Astrocyte (in vitro differentiated cells and primary cell): ENCODE results near the gene DHRS3. TPM values are rescaled to one million over a fixed set of nuclear protein-coding genes. Genes with fewer than 3 reads are reported as not detected.

ENCODE experiments used
- DNase-seq: peaks from one replicate; pipeline ENCODE4 v3.0.0-alpha.2; 2010; ENCODE audit warnings: low read depth
- FAIRE-seq: peaks from 2 replicates; lab custom pipeline; 2011; peaks lifted over from hg19 to GRCh38; lab: Jason Lieb, UNC
- H2AFZ ChIP-seq: 2 replicates; pipeline ENCODE4 v1.6.0; 2012; ENCODE audit warnings: low read depth, low read length, inconsistent platforms
- H3K27ac ChIP-seq: 2 replicates; pipeline ENCODE4 v1.5.1; 2011; ENCODE audit warnings: low read depth, low read length, inconsistent platforms
- H3K27me3 ChIP-seq: 2 replicates; pipeline ENCODE4 v1.6.0; 2011; ENCODE audit warnings: low read length, inconsistent platforms; ENCODE audit not compliant: insufficient read depth
- H3K36me3 ChIP-seq: 2 replicates; pipeline ENCODE4 v1.5.1; 2011; ENCODE audit warnings: low read length, inconsistent platforms; ENCODE audit not compliant: insufficient read depth
- H3K4me1 ChIP-seq: 2 replicates; pipeline ENCODE4 v1.5.1; 2011; ENCODE audit warnings: low read length, inconsistent platforms; ENCODE audit not compliant: insufficient read depth
- H3K4me2 ChIP-seq: 2 replicates; pipeline ENCODE4 v1.6.0; 2012; ENCODE audit warnings: low read length, inconsistent platforms
- H3K4me3 ChIP-seq: 2 replicates; pipeline ENCODE4 v1.5.1; 2011; ENCODE audit warnings: low read depth, mild to moderate bottlenecking, low read length, inconsistent platforms; ENCODE audit not compliant: insufficient read depth
- H3K79me2 ChIP-seq: 2 replicates; pipeline ENCODE4 v1.6.0; 2012; ENCODE audit warnings: mild to moderate bottlenecking, low read length, inconsistent platforms; ENCODE audit not compliant: insufficient read depth
- H3K9ac ChIP-seq: 2 replicates; pipeline ENCODE4 v1.6.0; 2012; ENCODE audit warnings: mild to moderate bottlenecking, low read length, inconsistent platforms
- H3K9me3 ChIP-seq: 2 replicates; pipeline ENCODE4 v1.5.1; 2012; ENCODE audit warnings: low read depth, mild to moderate bottlenecking, low read length, inconsistent platforms; ENCODE audit not compliant: insufficient read depth
- H4K20me1 ChIP-seq: 2 replicates; pipeline ENCODE4 v1.6.0; 2012; ENCODE audit warnings: low read length, inconsistent platforms; ENCODE audit not compliant: insufficient read depth
- H3K27ac Mint-ChIP-seq: one replicate; pipeline ENCODE4 v1.8.0; 2021; ENCODE audit warnings: mild to moderate bottlenecking, mixed read lengths; ENCODE audit not compliant: unreplicated experiment
- H3K27me3 Mint-ChIP-seq: one replicate; pipeline ENCODE4 v1.8.0; 2021; ENCODE audit warnings: low read depth, mixed read lengths; ENCODE audit not compliant: unreplicated experiment
- H3K36me3 Mint-ChIP-seq: one replicate; pipeline ENCODE4 v1.8.0; 2021; ENCODE audit warnings: low read depth, mixed read lengths; ENCODE audit not compliant: unreplicated experiment
- H3K4me1 Mint-ChIP-seq: one replicate; pipeline ENCODE4 v1.8.0; 2021; ENCODE audit warnings: low read depth, mixed read lengths; ENCODE audit not compliant: unreplicated experiment
- H3K4me3 Mint-ChIP-seq: one replicate; pipeline ENCODE4 v1.8.0; 2021; ENCODE audit warnings: mild to moderate bottlenecking, moderate library complexity, mixed read lengths; ENCODE audit not compliant: unreplicated experiment
- H3K9me3 Mint-ChIP-seq: one replicate; pipeline ENCODE4 v1.8.0; 2021; ENCODE audit warnings: mild to moderate bottlenecking, mixed read lengths; ENCODE audit not compliant: unreplicated experiment
- EZH2 ChIP-seq: IDR thresholded peaks from 2 replicates; pipeline ENCODE4 v1.6.1; 2012; ENCODE audit warnings: mild to moderate bottlenecking, low read length, inconsistent platforms; ENCODE audit not compliant: insufficient read depth
- total RNA-seq: library from RNA; stranded (reverse); gene quantifications from 2 replicates; pipeline ENCODE4 v1.2.1, GENCODE V29; 2021
- TF ChIP-seq, protein P1 (sequence below): IDR thresholded peaks from 2 replicates; pipeline ENCODE4 v1.5.1; 2011; ENCODE audit warnings: low read depth, mild to moderate bottlenecking, inconsistent platforms, low read length, moderate library complexity; ENCODE audit not compliant: insufficient read depth

DHRS3 gene
- total RNA-seq, 1 donor from 2014 or later = 3.4 TPM

DNA sequence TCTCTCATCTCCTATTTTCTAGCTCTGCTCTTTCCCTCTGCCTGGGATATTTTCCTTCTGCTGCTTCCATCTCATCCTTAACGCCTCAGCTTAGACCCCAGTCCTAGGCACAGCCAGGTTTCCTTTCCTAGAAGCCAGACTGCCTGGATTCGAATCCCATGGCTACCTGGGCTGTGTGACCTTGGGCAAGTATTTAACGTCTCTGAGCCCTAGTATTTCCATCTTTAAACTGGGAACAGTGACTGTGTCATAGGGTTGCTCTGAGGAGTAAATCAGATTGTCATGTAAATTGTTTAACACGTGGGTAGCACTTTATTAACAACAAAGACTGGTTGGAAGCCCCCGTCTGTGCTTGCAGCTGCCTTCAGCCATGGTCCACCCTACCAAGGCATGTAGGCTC, 18.4 kb downstream of the DHRS3 start:
- H3K9me3 ChIP-seq = no peaks in the 10 kb centered on the region
- H3K4me2 ChIP-seq = no peak overlapping the region
- no peak overlapping the region for H2AFZ ChIP-seq
- H3K27me3 Mint-ChIP-seq = peaks cover 59% of the 10 kb centered on the region
- TF ChIP-seq, protein P1, sequence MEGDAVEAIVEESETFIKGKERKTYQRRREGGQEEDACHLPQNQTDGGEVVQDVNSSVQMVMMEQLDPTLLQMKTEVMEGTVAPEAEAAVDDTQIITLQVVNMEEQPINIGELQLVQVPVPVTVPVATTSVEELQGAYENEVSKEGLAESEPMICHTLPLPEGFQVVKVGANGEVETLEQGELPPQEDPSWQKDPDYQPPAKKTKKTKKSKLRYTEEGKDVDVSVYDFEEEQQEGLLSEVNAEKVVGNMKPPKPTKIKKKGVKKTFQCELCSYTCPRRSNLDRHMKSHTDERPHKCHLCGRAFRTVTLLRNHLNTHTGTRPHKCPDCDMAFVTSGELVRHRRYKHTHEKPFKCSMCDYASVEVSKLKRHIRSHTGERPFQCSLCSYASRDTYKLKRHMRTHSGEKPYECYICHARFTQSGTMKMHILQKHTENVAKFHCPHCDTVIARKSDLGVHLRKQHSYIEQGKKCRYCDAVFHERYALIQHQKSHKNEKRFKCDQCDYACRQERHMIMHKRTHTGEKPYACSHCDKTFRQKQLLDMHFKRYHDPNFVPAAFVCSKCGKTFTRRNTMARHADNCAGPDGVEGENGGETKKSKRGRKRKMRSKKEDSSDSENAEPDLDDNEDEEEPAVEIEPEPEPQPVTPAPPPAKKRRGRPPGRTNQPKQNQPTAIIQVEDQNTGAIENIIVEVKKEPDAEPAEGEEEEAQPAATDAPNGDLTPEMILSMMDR = no peak
- no peak for TF ChIP-seq EZH2
- no peak overlapping the region for H3K27ac ChIP-seq
- DNase-seq (no peak), FAIRE-seq (no peak)
- H3K4me1 ChIP-seq = peaks cover 69% of the 10 kb centered on the region
- H3K9ac ChIP-seq = no peak overlapping the region
- H3K36me3 Mint-ChIP-seq = no peaks in the 10 kb centered on the region
- no peak overlapping the region for H3K4me3 Mint-ChIP-seq
- H3K79me2 ChIP-seq = peaks cover 53% of the 10 kb centered on the region
- no peaks in the 10 kb centered on the region for H3K27me3 ChIP-seq
- peaks cover 8% of the 10 kb centered on the region for H3K4me1 Mint-ChIP-seq
- peaks cover 8% of the 10 kb centered on the region for H4K20me1 ChIP-seq
- H3K4me3 ChIP-seq = no peak overlapping the region
- H3K27ac Mint-ChIP-seq = no peak overlapping the region
- H3K9me3 Mint-ChIP-seq = peaks cover under 1% of the 10 kb centered on the region
- peaks cover 2% of the 10 kb centered on the region for H3K36me3 ChIP-seq

DNA sequence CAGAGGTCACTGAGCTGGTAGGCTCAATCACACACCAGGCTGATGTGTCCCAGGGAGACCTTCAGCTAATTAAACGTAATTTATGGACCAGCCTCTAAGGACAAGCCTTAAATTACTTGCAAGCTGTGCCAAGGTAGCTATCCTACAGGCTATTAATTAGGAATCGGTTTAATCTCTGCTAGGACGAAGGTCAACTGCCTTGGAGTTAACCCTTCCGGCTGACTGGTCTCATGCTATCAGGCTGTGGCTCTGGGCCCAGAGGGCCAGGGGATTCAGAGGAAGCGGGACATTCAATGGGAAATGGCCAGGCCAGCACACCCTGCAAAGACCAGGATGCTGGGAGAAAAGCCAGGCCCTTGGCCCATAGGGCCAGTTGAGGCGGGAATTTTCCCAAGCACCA, 19.0 kb downstream of the DHRS3 start:
- Histone ChIP-seq H4K20me1 (peaks cover 8% of the 10 kb centered on the region), H3K9me3 (no peaks in the 10 kb centered on the region), H3K27me3 (no peaks in the 10 kb centered on the region), H3K79me2 (peaks cover 59% of the 10 kb centered on the region), H2AFZ (no peak overlapping the region), H3K36me3 (peaks cover 2% of the 10 kb centered on the region), H3K9ac (no peak overlapping the region), H3K4me2 (no peak overlapping the region), H3K27ac (no peak overlapping the region), H3K4me1 (peaks cover 69% of the 10 kb centered on the region), H3K4me3 (no peak overlapping the region)
- Mint-ChIP-seq H3K27me3 (peaks cover 65% of the 10 kb centered on the region), H3K27ac (no peak overlapping the region), H3K9me3 (peaks cover 2% of the 10 kb centered on the region), H3K4me3 (no peak overlapping the region), H3K4me1 (peaks cover 3% of the 10 kb centered on the region), H3K36me3 (no peaks in the 10 kb centered on the region)
- TF ChIP-seq EZH2 = no peak
- TF ChIP-seq, protein P1 = no peak
- DNase-seq = no peak
- FAIRE-seq = no peak

DNA sequence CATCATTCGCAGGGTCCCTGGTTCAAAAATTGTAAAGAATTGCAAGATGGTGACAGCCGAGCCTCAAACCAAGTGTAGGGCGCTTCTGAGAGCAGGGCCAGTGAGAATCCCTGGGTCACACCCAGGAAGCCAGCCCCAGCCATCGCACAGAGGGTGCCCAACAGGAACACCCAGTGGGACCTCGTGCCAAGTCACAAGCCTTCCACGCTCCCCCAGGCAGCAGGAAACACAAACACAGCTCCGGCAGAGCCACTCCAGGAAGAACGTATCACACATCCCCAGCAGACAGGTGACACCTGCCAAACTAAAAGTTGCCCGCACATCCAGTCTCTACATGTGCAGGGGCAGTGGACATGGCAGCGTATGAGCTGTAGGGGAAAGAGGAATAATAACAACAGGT, 20.2 kb downstream of the DHRS3 start:
- H3K36me3 Mint-ChIP-seq = no peaks in the 10 kb centered on the region
- Histone ChIP-seq H3K4me1 (peaks cover 57% of the 10 kb centered on the region), H3K9me3 (no peaks in the 10 kb centered on the region), H3K9ac (no peak overlapping the region), H4K20me1 (peaks cover 8% of the 10 kb centered on the region), H2AFZ (no peak overlapping the region), H3K27ac (peak overlapping the region; percentile 27), H3K36me3 (peaks cover 2% of the 10 kb centered on the region), H3K27me3 (no peaks in the 10 kb centered on the region), H3K4me3 (no peak overlapping the region), H3K4me2 (no peak overlapping the region), H3K79me2 (peaks cover 56% of the 10 kb centered on the region)
- H3K9me3 Mint-ChIP-seq = peaks cover 4% of the 10 kb centered on the region
- DNase-seq = no peak
- peaks cover 71% of the 10 kb centered on the region for H3K27me3 Mint-ChIP-seq
- no peak for FAIRE-seq
- no peak overlapping the region for H3K27ac Mint-ChIP-seq
- TF ChIP-seq, protein P1 = no peak
- no peak for TF ChIP-seq EZH2
- no peak overlapping the region for H3K4me3 Mint-ChIP-seq
- H3K4me1 Mint-ChIP-seq = no peaks in the 10 kb centered on the region
